Right kidney (tissue), 1 donor: ENCODE measurements around the gene HPCAL1.

ENCODE experiments used
- DNase-seq: peaks from one replicate; pipeline ENCODE4 v3.0.0-alpha.2; 2016

Gene HPCAL1

GRCh38 chr2:10267551-10268465 is 34.9 kb upstream of the HPCAL1 start:
- no peak for DNase-seq

GRCh38 chr2:10269291-10269690 is 33.4 kb upstream of the HPCAL1 start:
- DNase-seq, result no peak

- no peak for DNase-seq
Measured at GRCh38 chr2:10269711-10270610, 32.7 kb upstream of the HPCAL1 start.

GRCh38 chr2:10271509-10271908 is 31.2 kb upstream of the HPCAL1 start:
- no peak for DNase-seq

DNA sequence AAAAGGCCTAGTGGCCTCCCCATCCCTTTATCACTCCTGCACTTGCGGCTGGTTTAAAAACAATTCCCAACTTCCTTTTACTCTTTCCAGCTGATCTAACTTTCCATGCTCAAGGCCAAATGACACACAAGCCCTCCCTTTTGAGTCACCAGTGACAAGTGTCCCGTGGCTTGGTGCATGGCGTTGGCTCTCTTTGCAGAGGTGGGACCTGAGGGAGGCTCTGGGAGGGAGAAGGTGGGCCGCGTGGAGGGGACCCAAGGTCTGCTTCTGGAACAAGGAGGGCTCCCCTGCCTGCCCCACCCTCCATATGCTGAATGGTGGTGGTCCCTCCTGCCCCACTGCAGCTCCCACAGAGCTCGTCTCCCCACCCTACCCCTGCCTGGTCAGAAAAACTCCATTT is 30.8 kb upstream of the HPCAL1 start:
- DNase-seq, result no peak

- no peak for DNase-seq
Measured at GRCh38 chr2:10272464-10272863, 30.2 kb upstream of the HPCAL1 start.

- DNase-seq, result no peak
Measured at GRCh38 chr2:10273215-10274175, 29.2 kb upstream of the HPCAL1 start.

GRCh38 chr2:10274376-10274775 is 28.3 kb upstream of the HPCAL1 start:
- no peak for DNase-seq

- no peak for DNase-seq
Measured at GRCh38 chr2:10274983-10275802, 27.5 kb upstream of the HPCAL1 start.

- no peak for DNase-seq
Measured at GRCh38 chr2:10276481-10277292, 26.0 kb upstream of the HPCAL1 start.

GRCh38 chr2:10277293-10278028 is 25.2 kb upstream of the HPCAL1 start:
- DNase-seq, result peak; percentile 59

DNA sequence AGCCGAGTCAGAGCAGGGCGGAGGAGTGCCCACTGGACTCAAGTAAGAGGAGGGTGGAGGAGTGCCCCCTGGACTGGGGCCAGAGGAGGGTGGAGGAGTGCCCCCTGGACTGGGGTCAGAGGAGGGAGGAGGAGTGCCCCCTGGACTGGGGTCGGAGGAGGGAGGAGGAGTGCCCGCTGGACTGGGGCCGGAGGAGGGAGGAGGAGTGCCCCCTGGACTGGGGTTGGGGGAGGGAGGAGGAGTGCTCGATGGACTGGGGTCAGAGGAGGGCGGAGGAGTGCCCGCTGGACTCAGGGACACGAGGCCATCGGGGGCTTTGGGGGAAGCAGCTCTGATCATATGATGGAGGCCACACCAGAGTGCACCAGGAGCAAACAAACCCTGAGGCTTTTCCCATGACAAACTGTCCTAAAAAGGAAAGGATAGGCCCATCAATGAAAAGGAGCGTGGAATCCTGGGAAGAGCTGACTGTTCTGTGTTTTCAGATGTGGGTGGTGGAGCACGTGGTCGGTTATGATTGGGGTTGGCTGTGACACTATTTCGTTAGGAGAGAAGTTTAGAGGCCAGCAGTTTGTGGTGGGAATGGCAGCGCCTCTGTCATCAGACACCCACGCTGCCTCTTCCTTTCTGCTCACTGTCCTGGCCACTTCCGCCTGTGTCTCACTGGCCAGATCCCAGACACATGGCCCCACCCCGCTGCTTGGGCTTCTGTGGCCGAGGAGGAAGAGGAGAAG is 24.5 kb upstream of the HPCAL1 start:
- DNase-seq, result peak; percentile 56

- no peak for DNase-seq
Measured at GRCh38 chr2:10278763-10279471, 23.8 kb upstream of the HPCAL1 start.

DNA sequence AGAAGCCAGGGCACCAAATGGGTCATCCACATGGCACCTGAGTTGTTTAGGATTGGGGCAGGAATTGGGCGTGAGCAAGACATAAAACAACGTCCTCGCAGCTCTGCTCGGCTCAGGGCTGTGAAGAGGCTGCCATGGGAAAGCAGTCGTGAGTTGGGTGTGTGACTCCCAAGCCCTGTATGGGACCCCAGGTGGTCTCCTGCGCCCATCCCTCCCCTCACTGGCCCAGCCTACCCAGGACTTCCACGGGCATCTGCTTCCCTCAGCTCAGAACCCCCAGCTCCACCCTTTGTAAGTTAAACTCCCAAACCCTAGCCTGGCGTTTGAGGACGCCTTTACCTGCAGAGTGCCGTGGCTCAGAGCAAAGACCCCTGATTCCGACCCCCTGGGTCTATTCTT is 23.2 kb upstream of the HPCAL1 start:
- DNase-seq, result no peak

- no peak for DNase-seq
Measured at GRCh38 chr2:10279946-10280463, 22.7 kb upstream of the HPCAL1 start.

- no peak for DNase-seq
Measured at GRCh38 chr2:10281891-10282290, 20.8 kb upstream of the HPCAL1 start.

- DNase-seq, result no peak
Measured at GRCh38 chr2:10282611-10283105, 20.0 kb upstream of the HPCAL1 start.
